MM.1S (cell line): Measurements from ENCODE around the gene PAPLN.

ENCODE experiments used
- EZH2 ChIP-seq: fragments of 300-600 bp; sonication (generic); optimal IDR thresholded peaks from 2 replicates; pipeline ENCODE3; 2017; ENCODE audit warnings: low read depth, mild to moderate bottlenecking, antibody characterized with exemption, low read length, mixed read lengths
- EZH2phosphoT487 ChIP-seq: fragments of 300-600 bp; sonication (generic); IDR thresholded peaks from 2 replicates; pipeline ENCODE4 v1.6.1; 2018; ENCODE audit warnings: antibody characterized with exemption, low read length
- TF ChIP-seq, protein P1 (sequence below): fragments of 300-600 bp; sonication (generic); IDR thresholded peaks from 2 replicates; pipeline ENCODE4 v1.5.1; 2016; ENCODE audit warnings: antibody characterized with exemption, low read length, mixed read lengths

DNA sequence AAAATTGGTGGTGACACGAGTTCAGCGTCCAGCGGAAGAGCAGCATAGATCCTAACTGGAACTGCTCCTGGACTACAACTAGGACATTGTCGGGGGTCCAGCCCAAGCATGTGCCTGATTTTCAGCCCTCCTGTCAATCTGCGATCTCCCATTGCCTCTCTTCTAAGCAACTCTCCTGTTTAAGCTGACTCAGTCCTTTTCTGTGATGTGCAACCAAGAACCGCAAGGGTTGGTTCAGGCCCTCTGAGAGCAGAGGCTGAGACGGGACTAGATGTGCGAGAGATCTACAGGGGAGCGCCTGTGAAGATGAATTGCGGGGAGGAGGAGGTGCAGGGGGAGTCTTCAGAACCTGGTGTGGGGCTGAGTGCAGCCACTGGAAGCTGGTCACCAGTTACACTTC lies 3.7 kb upstream of the PAPLN start:
- TF ChIP-seq, protein P1, sequence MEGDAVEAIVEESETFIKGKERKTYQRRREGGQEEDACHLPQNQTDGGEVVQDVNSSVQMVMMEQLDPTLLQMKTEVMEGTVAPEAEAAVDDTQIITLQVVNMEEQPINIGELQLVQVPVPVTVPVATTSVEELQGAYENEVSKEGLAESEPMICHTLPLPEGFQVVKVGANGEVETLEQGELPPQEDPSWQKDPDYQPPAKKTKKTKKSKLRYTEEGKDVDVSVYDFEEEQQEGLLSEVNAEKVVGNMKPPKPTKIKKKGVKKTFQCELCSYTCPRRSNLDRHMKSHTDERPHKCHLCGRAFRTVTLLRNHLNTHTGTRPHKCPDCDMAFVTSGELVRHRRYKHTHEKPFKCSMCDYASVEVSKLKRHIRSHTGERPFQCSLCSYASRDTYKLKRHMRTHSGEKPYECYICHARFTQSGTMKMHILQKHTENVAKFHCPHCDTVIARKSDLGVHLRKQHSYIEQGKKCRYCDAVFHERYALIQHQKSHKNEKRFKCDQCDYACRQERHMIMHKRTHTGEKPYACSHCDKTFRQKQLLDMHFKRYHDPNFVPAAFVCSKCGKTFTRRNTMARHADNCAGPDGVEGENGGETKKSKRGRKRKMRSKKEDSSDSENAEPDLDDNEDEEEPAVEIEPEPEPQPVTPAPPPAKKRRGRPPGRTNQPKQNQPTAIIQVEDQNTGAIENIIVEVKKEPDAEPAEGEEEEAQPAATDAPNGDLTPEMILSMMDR = no peak
- no peak for TF ChIP-seq EZH2
- no peak for TF ChIP-seq EZH2phosphoT487
